NCI-H1417 (cell line): ENCODE measurements around the gene SNX25.
"Not testable (repeated sequence)": the region's sequence is repeated elsewhere in the genome, so short reads cannot be mapped to it uniquely, and the experiment has no call there.

Experiments used
- DNase-seq, 3 experiments: peaks; one replicate each; lab custom pipeline; 2025; lab: John Stamatoyannopoulos, UW

SNX25 gene

DNA sequence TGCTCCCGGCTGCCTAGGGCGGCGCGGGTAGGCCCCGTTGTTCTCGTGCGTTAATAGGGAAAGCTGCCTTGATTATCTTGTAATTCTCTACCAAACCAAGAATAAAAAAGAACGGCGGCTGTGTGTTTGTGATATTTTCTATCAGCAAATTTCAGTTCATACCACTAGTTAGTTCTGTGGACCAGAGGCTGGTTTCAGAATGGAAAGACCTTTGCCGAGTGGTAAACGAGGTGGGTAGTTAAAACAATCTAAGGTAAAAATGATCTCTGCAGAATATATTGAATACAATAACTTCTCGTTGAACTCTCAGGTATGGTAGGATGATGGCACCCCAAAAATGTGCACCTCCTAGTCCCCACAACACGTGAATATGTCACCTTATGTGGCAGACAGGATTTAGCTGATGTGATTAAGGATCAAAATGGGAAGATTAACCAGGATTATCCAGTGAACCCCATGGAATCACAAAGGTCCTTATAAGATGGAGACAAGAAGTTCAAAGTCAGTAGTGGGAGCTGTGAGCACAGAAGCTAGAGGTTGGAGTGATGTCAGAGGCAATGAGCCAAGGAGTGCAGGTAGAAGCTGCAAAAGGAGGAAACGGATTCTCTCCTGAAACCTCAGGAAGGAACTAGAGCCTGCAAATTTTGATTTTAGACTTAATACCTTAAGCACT is 5.0 kb upstream of the SNX25 start:
- peak in 2 of 3 experiments; percentile 50 to 69 for DNase-seq

DNA sequence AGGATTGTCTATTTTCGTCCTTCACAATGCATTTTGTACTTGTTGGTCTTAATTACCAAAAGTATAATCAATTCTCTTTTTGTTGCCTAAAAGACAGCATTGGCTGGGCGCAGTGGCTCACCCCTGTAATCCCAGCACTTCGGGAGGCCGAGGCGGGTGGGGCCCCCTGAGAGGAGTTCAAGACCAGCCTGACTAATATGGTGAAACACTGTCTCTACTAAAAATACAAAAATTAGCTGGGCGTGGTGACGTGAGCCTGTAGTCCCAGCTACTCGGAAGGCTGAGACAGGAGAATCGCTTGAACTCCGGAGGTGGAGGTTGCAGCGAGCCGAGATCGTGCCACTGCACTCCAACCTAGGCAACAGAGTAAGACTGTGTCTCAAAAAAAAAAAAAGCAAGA is 4.3 kb upstream of the SNX25 start:
- DNase-seq, result not testable (repeated sequence)

DNA sequence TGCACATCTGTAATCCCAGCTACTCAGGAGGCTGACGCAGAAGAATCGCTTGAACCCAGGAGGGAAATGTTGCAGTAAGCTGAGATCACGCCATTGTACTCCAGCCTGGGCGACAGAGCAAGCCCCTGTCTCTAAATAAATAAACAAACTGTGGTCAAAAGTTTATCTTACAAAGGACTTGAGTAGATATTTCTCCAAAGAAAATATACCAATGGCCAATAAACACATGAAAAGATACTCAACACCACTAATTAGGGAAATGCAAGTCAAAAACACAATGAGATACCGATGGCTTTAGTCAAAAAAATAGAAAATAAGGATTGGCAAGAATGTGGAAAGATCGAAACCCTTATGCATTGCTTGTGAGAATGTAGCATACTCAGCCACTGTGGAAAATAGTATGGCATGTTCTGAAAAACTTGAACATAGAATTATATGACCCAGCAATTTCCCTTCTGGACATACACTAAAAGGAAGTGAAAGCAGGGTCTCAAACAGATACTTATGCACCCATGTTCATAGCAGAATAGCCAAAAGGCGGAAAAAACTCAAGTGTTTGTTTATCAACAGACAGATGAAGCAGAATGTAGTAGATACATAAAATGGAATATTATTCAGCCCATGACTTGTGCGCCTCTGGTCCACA is 3.6 kb upstream of the SNX25 start:
- DNase-seq, result no peak

DNA sequence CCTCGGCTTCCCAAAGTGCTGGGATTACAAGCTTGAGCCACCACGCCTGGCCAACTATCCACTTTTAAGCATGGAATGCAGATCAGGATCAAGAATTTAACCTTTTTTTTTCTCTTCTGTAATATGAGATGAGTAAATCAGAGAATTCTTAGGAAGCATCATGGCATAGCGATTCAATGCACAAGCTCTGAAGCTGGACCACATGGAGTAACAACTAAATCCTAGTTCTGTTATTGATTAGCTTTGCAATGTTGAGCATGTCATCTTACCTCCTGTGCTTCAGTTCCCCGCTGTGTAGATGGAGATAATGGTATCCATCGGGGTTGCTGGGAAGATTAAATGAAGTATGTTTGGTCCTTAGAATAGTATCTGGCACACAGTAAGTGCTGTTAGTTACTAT is 1.9 kb upstream of the SNX25 start:
- no peak for DNase-seq

DNA sequence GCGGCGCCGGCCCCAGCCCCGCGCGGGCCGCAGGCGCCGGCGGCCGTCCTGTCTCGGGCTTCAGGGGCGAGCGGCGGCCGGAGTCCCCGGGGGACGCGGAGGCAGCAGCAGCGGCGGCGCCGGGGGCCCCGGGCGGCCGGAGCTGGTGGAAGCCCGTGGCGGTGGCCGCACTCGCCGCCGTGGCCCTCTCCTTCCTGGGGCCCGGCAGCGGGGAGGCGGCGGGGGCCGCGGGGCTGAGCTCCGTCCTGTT is 379 bp downstream of the SNX25 start:
- not testable (repeated sequence) for DNase-seq

DNA sequence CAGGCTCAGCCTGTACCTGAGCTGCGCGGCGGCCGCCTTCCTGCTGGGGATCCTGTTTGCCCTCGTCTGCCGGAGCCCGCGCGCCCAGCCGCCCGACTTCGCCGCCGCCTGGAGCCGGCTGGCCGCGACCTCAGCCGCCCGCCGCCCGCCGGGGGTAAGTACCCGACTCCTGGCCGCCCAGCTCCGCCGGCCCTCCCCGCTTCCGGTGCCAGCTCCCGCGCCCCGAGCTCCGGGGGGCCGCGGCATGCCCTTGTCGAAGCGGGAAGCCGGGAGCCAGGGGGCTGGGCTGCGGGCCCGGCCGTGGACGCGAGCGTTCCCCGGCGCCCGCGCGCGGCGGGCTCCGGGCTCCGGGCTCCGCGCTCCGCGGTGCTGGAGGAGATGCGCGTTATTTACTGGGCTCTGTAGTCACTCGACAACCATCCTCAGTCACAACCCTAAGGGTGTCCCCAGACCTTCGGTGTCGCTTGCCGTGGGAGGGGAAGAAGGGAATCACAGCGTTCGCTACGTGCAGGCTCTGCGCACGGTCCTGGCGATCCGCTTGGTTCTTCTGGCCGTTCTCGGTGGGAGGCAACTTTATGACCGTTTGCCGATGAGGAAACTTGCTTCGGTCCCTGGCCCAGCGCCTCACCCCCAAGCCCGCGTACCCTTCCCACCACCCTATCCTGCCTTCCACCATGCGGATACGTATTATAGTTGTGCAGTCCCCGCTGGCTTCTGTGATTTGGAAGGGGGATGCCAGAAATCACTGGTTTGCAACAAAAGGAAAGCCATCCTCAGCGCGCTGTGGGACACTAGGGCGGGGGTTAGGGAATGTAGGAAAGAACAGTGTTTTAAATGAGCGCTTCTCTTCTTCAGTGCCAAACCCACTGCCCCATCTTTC is 944 bp downstream of the SNX25 start:
- peak; percentile 19 to 85 (median 82) for DNase-seq

DNA sequence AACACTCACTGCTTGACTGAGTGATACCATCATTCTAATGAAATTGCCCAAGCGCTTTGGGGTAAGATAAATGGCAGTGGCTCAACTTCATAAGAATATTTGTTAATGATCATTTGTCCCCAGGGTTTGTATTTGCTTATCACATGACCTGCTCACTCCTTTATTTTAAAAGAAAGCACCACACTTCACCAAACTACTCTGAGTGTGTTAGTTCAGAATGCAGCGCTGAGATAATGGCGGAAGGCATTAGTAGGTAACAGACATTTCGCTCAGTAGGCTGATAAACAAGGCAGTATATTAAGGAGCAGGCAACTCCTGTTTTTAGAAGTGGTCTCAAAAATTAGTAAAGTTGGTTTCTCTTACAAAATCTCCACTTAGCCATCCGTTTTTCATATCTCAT is 1.6 kb downstream of the SNX25 start:
- peak in 2 of 3 experiments; percentile 43 to 61 for DNase-seq

DNA sequence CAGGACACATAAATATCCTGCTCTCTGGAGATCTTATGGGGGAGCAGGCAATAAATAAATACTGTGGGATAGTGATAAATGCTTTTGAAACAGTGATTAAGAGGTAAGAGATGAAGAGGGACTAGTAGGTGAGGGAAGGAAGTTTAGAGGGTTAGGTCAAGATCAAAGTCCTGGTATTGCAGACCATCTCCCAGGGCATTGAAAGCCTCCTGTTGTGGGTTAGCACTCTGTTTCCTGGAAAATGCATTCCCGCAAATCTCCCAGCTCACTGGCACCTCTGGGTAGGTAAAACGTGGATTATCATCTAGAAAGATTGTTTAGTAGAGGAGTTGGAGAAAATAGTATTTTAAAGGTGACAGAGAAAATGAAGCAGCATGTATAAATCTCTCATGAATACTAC is 2.2 kb downstream of the SNX25 start:
- DNase-seq, result no peak

DNA sequence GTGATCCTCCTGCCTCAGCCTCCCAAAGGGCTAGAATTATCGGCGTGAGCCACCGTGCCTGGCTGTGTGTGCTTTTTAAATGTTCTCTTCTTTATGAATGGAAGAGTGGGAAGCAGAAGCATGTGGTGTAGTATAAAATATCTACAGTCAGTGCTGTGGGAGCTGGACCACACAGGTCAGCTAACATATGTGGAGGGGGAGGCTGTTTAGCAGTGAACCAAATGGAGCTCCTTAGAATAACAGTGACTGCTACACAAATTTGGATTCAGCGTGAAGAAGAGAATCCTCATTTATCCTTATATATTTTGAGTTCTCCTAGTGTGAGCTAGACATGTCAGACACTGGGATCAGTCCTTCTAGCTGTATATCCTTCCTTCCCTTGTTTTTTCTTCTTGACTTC is 3.2 kb downstream of the SNX25 start:
- DNase-seq, result no peak

DNA sequence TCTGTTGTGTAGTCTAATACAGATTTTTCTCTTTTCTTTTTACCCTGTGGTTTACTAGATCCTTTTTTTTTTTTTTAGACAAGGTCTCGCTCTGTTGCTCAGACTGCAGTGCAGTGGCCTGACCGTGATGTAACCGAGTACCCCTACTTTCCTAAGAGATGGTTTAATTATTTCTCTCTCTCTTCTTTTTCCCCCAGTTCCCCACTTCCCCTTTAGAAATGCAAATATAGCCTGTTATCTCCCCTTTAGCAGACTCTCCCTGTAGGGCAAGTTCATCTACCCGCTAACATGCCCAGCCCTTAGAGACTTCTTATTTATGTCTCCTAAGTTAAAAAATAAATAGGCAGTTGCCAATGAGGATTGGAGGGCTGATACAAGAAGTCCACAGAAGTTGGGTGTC is 4.5 kb downstream of the SNX25 start:
- DNase-seq, result no peak

DNA sequence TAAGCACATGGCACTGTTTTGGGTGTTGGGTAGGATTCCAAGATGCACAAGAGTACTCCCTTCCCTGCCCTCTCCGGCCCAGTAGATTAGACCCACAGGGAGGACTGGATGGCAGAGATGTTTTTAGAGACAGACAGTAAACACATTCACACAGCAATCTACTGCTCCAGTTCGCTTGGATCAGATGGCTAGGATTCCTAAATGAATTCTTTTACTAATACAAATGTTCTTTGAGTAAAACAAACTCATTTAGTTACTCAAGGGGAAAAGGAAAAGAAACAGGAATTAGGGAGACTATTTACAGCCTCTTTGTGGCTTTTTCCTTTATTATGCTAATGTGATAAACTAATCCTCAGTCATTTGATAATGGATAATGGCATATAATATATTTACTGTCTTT is 5.9 kb downstream of the SNX25 start:
- DNase-seq, result no peak

DNA sequence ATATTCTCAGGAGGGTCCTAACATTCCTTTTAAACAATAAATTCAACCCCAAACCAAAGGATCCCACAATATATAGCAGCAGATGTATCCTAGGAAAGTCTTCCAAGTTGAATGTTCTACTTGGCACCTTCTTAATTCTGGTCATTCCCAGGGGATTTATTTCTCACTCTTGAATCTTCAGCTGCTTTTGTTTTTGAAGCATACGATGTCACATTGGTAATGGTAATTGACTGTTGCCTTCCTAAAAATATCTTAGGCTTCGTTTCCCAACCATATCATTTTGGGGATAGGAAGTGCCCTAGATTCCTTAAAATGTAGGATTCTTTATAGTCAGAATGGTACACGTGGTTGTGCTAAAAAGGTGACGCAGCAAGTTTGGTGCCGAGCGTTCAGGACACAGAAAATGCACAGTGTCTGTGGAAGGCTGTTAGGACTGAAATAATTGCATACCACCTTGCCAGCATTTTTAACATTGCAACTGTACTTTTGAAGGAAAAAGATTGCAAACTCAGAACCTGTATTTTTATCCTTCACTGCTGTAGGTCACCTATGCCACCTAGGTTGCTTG is 8.1 kb downstream of the SNX25 start:
- DNase-seq, result no peak

DNA sequence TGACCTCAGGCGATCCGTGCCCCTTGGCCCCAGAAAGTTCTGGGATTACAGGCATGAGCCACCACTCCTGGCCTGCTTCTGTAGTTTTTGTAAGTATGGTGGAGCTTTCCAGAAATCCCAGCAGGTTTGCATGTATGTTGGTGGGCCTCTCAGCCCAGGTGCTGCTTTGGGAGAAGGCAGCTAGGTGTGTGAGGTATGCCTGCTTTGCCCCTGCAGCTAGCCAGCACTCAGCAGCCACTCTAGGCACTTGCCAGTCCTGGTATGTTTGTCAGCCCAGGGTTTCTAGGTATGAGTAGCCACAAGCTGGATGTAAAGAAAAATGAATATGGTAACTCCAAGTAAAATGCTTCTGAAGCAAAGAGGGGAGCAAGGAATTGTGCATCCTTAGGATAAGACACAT is 8.9 kb downstream of the SNX25 start:
- no peak for DNase-seq

DNA sequence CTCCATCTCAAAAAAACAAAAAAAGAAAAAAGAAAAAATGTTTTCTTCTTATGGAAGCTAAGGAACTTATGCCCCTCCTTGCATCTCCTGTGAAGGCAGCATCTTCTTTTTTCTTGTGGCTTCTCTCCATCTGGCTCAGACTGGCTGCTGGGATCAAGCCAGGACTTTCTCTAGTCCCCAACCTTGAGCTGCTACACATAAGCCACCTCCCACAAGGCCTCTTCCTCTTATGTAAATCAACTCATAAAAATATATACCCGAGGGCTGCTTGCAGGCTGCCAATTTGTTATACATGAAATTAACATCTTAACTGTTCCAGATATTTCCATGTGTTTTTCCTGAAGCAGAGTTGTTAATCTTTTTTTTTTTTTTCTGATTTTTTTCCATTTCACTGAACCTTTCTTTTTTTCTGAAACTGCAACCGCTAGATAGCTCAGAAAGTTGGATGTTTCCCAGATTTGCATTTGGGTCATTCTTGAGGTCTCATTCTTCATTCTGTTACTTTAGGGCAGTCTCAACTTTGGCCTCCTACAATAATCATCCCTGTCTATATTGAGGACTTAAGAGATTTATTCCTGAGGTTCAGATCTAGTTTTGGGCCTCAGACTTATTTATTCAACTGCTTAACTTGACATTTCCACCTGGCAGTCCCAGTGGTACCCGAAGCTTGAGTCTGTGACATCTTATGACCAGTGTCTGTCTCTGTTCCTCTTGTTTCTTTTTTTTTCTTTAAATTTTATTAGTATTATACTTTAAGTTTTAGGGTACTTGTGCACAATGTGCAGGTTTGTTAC is 10.3 kb downstream of the SNX25 start:
- DNase-seq, result no peak

DNA sequence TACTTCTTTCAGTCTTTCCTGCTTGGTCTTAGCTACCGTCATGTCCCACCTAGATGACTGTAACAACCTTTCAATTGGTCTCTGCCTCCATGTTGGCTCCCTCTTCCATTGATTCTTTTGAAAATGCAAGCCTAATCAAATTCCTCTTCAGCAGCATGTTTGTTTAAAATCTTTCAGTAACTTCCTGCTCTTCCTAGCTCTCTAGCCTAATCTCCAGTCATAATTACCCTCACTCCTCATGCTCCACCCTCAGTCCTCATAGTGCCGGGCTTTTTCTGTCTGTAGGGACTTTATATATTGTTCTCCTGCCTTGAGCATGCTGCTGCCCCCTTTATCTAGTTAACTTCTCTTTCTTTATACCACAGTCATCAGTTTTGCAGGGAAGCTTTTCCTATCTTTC is 12.1 kb downstream of the SNX25 start:
- no peak for DNase-seq

DNA sequence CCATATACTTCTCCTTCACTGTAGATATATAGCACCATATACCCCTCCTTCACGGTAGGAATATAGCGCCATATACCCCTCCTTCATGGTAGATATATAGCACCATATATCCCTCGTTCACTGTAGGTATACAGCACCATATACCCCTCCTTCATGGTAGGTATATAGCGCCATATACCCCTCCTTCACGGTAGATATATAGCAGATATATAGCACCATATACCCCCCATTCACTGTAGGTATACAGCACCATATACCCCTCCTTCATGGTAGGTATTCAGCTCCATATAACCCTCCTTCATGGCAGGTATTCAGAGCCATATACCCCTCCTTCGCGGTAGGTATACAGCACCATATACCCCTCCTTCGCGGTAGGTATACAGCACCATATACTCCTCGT is 12.5 kb downstream of the SNX25 start:
- DNase-seq, result no peak

DNA sequence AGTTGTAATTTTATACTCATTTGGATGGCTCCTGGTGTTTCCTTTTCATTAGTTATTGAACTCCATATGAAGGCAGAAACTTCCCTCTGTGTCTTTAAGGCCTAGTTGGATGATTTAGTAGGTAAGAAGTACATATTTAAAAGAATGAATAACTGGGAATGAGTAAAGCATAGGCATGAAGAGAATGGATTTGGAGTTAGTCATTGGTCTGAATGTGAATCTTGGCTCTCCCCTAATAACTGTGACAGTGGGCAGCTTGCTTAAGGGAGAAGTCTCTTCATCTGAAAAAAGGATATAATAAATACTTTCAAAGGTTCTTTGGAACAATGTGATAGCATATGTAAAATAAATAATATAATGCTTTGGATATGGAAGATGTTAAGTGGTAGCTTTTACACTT is 13.2 kb downstream of the SNX25 start:
- DNase-seq, result no peak

DNA sequence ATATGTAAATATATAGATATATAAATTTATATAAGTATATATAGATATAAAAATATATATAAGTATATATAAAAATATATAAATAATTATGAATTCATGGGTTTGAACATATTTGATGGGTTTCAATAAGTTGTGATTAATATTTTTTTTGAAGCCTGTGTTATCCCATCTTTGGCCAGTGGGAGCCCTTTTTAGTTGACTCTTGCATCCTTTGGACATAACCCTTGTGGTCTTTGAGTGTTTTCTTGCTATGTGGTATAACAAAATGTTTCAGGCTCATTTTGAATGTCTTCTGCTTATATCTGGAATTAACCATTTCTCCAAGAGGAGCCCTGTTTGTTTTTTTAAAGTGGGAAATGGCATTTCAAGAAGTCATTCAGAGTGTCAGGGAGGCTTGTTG is 15.2 kb downstream of the SNX25 start:
- no peak for DNase-seq

DNA sequence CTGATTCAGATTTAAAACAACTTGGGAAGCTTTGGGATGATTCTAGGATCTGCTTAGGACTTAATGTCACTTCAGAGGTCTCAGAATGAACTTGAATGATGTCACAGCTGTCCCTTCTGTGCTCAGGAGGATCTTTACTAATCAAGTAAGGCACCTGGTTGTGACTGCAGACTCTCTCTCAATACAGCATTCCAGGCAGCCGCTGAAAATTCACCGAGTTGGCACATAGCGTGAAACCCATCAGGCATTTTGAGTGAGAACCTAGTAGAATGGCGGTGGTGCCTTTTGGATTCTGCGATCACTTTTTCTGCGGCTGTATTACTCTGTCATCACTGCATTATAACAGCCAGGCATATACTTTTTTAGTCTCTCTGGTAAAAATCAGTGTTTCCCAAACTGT is 16.5 kb downstream of the SNX25 start:
- DNase-seq, result no peak

DNA sequence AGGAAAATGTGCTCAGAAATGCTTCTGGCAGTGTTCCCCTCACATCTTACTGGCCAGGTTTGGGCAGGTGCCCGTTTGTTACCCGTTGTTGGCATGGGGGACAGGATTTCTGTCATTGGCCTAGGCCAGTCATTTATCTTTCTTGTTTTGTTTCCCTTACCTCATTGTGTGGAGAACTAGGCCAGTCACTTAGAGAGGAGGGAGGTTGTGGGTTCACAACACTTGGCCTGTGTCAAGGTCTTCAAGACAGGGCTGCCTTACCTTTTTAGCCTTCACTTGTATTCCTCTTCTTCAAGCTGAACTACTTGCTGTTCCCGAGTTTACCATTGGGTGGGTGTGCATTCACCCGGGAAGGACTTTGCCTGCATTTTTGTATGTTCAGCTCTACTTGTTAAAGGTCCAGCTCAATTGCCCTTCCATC is 17.7 kb downstream of the SNX25 start:
- no peak for DNase-seq

DNA sequence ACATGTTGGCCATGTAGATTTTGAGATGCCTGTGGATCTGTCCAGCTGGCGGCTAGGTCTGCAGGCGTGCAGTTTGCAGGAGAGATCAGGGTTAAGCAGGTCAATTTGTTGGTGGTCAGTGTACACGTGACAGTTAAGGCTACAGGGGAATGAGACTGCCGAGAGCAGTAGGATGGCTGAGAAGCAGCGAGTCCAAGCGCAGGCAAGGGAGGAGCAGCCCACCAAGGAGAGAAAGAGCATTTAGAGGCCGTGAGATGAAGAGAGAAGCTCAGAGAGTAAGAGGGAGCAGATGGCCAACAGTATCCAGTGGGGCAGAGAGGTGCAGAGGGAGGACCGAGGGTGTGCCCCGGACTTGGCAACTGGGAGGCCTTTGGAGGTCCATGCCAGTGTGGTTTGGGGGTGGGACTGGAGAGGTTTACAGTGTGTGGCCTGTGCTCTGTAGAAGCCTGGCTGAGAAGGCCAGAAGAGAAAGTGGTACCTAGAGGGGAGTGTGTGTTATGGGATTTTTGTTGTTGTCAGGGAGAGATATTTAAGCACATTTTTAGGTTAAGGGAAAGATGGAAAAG is 18.4 kb downstream of the SNX25 start:
- no peak for DNase-seq
